HUES64 (cell line): ENCODE measurements around the gene ATRNL1.

Experiments
- H3K27ac ChIP-seq: 2 replicates; pipeline ENCODE4 v1.7.0; 2013; ENCODE audit warnings: low read depth, low read length, inconsistent platforms
- H3K27me3 ChIP-seq: 2 replicates; pipeline ENCODE4 v1.6.1; 2013; ENCODE audit warnings: mild to moderate bottlenecking, low read length; ENCODE audit not compliant: insufficient read depth
- H3K36me3 ChIP-seq: 2 replicates; pipeline ENCODE4 v1.6.1; 2013; ENCODE audit warnings: mild to moderate bottlenecking, low read length; ENCODE audit not compliant: insufficient read depth
- H3K4me1 ChIP-seq: 2 replicates; pipeline ENCODE4 v1.6.1; 2013; ENCODE audit warnings: mild to moderate bottlenecking, low read length, moderate library complexity; ENCODE audit not compliant: insufficient read depth
- H3K4me3 ChIP-seq: 2 replicates; pipeline ENCODE4 v1.5.1; 2013; ENCODE audit warnings: mild to moderate bottlenecking, low read length, moderate library complexity
- H3K9ac ChIP-seq: 2 replicates; pipeline ENCODE4 v1.6.1; 2013; ENCODE audit warnings: mild to moderate bottlenecking, low read depth, low read length
- H3K9me3 ChIP-seq: 2 replicates; pipeline ENCODE4 v1.6.1; 2013; ENCODE audit warnings: low read depth, low read length; ENCODE audit not compliant: insufficient read depth
- WGBS: fragments of 150-250, 120-280 bp; methylation state at CpG from one replicate; pipeline ENCODE4 v1.1.7; 2013; ENCODE audit warnings: missing lambda C conversion rate; 5-methylcytosine and 5-hydroxymethylcytosine counted together

The ATRNL1 gene

DNA sequence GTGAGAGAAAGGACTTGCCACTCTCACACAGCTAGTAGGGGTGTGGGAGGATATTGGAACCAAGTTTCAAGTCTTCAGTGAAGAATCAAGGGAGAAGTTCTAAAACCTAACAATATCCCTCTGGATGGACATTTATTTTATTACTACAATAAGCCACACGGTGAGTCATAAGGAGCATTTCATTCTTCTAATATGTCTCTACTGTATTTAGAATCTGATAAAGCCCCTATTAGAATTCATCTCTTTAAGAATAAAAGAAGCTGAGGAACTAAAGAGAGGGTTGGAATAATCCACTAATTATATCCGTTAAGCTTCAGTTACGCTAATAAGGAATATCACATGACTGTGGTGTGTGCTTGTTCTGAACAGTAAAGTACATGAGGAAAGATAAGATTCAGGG lies 40.9 kb upstream of the ATRNL1 start:
- no peaks in the 10 kb centered on the region for H3K36me3 ChIP-seq
- no peaks in the 10 kb centered on the region for H3K27me3 ChIP-seq
- H3K4me1 ChIP-seq, result peaks cover 38% of the 10 kb centered on the region
- H3K27ac ChIP-seq, result no peak overlapping the region
- no peak overlapping the region for H3K9ac ChIP-seq
- H3K9me3 ChIP-seq, result no peaks in the 10 kb centered on the region
- H3K4me3 ChIP-seq, result no peak overlapping the region
- 91% methylated on average over 3 of the region's 3 CpGs for WGBS

GRCh38 chr10:115052728-115053127 lies 40.4 kb upstream of the ATRNL1 start:
- Histone ChIP-seq H3K4me1 (peaks cover 38% of the 10 kb centered on the region), H3K27me3 (no peaks in the 10 kb centered on the region), H3K36me3 (no peaks in the 10 kb centered on the region), H3K9ac (no peak overlapping the region), H3K27ac (no peak overlapping the region), H3K9me3 (no peaks in the 10 kb centered on the region), H3K4me3 (no peak overlapping the region)
- 67% methylated on average over 1 of the region's 1 CpG for WGBS

- no peaks in the 10 kb centered on the region for H3K36me3 ChIP-seq
- H3K9me3 ChIP-seq, result no peaks in the 10 kb centered on the region
- WGBS, result 82% methylated on average over 2 of the region's 2 CpGs
- peaks cover 26% of the 10 kb centered on the region for H3K4me1 ChIP-seq
- H3K27me3 ChIP-seq, result no peaks in the 10 kb centered on the region
- no peak overlapping the region for H3K27ac ChIP-seq
- H3K4me3 ChIP-seq, result no peak overlapping the region
- no peak overlapping the region for H3K9ac ChIP-seq
Observed at GRCh38 chr10:115056186-115056585, 37.0 kb upstream of the ATRNL1 start.

GRCh38 chr10:115059301-115059898 lies 33.8 kb upstream of the ATRNL1 start:
- H3K36me3 ChIP-seq, result no peaks in the 10 kb centered on the region
- H3K4me3 ChIP-seq, result no peak overlapping the region
- no peak overlapping the region for H3K27ac ChIP-seq
- peaks cover 27% of the 10 kb centered on the region for H3K4me1 ChIP-seq
- no peaks in the 10 kb centered on the region for H3K9me3 ChIP-seq
- no peaks in the 10 kb centered on the region for H3K27me3 ChIP-seq
- WGBS, result 94% methylated on average over 7 of the region's 7 CpGs
- no peak overlapping the region for H3K9ac ChIP-seq

- no peak overlapping the region for H3K4me3 ChIP-seq
- no peak overlapping the region for H3K27ac ChIP-seq
- no peaks in the 10 kb centered on the region for H3K9me3 ChIP-seq
- H3K9ac ChIP-seq, result no peak overlapping the region
- H3K36me3 ChIP-seq, result no peaks in the 10 kb centered on the region
- WGBS, result 78% methylated on average over 5 of the region's 5 CpGs
- H3K4me1 ChIP-seq, result peaks cover 19% of the 10 kb centered on the region
- H3K27me3 ChIP-seq, result no peaks in the 10 kb centered on the region
Observed at GRCh38 chr10:115063701-115064658, 29.2 kb upstream of the ATRNL1 start.

- H3K36me3 ChIP-seq, result no peaks in the 10 kb centered on the region
- peaks cover 19% of the 10 kb centered on the region for H3K4me1 ChIP-seq
- 78% methylated on average over 6 of the region's 6 CpGs for WGBS
- no peak overlapping the region for H3K4me3 ChIP-seq
- no peak overlapping the region for H3K9ac ChIP-seq
- H3K27me3 ChIP-seq, result no peaks in the 10 kb centered on the region
- H3K27ac ChIP-seq, result no peak overlapping the region
- no peaks in the 10 kb centered on the region for H3K9me3 ChIP-seq
Observed at GRCh38 chr10:115065801-115066200, 27.4 kb upstream of the ATRNL1 start.

DNA sequence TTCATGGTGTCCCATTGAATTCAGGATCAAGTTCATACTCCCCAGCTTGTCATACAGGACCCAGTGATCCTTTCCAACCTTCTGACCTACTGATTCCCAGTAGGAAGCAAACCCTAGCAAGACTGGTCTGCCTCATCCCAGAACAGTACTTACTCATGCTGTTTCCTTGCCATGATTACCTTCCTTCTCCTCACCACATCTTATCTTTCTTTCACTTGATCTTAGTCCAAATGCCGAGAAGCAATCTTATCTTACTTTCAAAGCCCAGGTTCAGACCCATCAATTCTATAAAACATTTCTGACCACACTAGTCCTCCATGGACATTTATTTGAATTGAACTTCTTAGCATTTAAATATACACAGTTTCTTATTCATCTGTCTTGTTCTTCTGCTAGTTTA lies 26.6 kb upstream of the ATRNL1 start:
- H3K27me3 ChIP-seq, result no peaks in the 10 kb centered on the region
- H3K27ac ChIP-seq, result no peak overlapping the region
- no peaks in the 10 kb centered on the region for H3K9me3 ChIP-seq
- H3K4me1 ChIP-seq, result peaks cover 19% of the 10 kb centered on the region
- no peaks in the 10 kb centered on the region for H3K36me3 ChIP-seq
- no peak overlapping the region for H3K9ac ChIP-seq
- no peak overlapping the region for H3K4me3 ChIP-seq
- 95% methylated on average over 1 of the region's 1 CpG for WGBS

DNA sequence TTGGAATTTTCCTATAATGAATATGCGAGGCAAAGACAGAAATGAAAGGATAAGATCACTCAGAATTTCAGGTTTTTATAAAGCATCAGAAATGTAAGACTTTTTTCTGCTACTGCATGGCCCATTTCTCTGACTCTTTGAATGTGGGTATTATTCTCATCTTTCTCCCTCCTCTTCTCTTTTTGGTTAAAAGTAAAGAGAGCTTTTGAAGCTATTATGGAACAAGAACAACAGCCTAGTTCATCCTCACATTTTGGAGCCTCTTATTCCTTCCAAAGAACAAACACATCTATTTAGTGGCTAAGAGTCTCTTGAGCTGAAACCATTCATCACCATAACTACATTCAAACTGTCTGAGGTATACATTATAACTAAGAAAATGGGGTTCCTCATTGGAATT lies 19.4 kb upstream of the ATRNL1 start:
- Histone ChIP-seq H3K9ac (no peak overlapping the region), H3K27me3 (no peaks in the 10 kb centered on the region), H3K36me3 (no peaks in the 10 kb centered on the region), H3K9me3 (peaks cover 8% of the 10 kb centered on the region), H3K4me3 (no peak overlapping the region), H3K27ac (no peak overlapping the region), H3K4me1 (no peaks in the 10 kb centered on the region)
- WGBS, result 86% methylated on average over 1 of the region's 1 CpG

- no peak overlapping the region for H3K9ac ChIP-seq
- peaks cover 4% of the 10 kb centered on the region for H3K4me1 ChIP-seq
- no peak overlapping the region for H3K27ac ChIP-seq
- H3K36me3 ChIP-seq, result no peaks in the 10 kb centered on the region
- no peaks in the 10 kb centered on the region for H3K27me3 ChIP-seq
- 92% methylated on average over 2 of the region's 2 CpGs for WGBS
- no peak overlapping the region for H3K4me3 ChIP-seq
- peaks cover 23% of the 10 kb centered on the region for H3K9me3 ChIP-seq
Observed at GRCh38 chr10:115082506-115082905, 10.7 kb upstream of the ATRNL1 start.

DNA sequence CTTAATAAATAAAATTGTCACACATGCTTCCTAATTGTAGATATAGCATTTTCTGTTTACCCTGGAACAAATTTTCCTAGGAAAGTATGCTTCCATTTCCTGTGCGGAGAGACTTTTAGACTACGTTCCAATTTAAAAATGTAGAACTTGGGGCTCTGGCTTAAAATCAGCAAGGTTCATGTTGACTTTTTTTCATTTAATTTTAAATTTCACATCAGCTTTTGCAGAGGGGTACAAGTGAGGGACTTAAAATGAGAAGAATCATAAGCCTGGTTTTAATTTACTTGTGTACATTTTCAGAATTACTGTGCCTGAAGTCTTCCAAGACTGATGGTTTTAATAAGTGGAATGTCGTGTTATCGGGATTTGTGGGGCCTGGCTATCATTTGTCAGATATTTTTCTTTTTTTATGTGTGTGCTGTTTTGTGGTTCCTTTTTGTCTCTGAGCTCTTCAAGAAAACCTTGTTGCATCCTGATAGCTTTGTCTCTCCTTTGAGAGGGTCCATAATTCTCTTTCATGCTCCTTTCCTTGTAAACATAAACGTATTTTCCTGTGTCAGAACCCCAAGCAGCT lies 8.8 kb upstream of the ATRNL1 start:
- no peak overlapping the region for H3K9ac ChIP-seq
- WGBS, result 93% methylated on average over 5 of the region's 5 CpGs
- no peak overlapping the region for H3K27ac ChIP-seq
- H3K4me3 ChIP-seq, result no peak overlapping the region
- peaks cover 4% of the 10 kb centered on the region for H3K4me1 ChIP-seq
- no peaks in the 10 kb centered on the region for H3K36me3 ChIP-seq
- no peaks in the 10 kb centered on the region for H3K27me3 ChIP-seq
- peaks cover 10% of the 10 kb centered on the region for H3K9me3 ChIP-seq

DNA sequence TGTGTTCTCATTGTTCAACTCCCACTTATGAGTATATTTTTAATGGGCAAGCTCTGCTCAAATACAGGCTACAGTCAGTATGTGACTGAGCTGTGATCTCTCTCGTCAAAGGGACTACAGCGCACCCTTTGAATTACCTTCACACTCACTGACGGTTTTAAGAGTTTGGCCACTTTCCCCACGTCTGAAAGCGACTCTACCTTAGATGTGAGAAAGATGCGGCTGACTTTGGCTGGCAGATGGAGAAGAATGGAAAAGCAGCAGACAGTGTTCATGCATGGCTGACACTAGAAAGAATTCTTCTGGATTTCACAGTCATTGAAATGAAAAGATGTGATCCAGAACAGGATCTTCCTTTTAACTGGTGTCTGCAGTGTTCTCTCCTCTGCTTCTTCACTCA lies 2.0 kb upstream of the ATRNL1 start:
- no peak overlapping the region for H3K9ac ChIP-seq
- 73% methylated on average over 6 of the region's 6 CpGs for WGBS
- peaks cover 5% of the 10 kb centered on the region; the same call in 1 of the 2 replicates for H3K9me3 ChIP-seq
- peaks cover 49% of the 10 kb centered on the region for H3K27me3 ChIP-seq
- no peaks in the 10 kb centered on the region for H3K36me3 ChIP-seq
- peaks cover 18% of the 10 kb centered on the region for H3K4me1 ChIP-seq
- H3K27ac ChIP-seq, result no peak overlapping the region
- H3K4me3 ChIP-seq, result no peak overlapping the region
